Measurements from ENCODE around the gene MEX3C.

GRCh38 chr18:51171223-51171622, 26.3 kb downstream of the MEX3C start:
- TF ChIP-seq CTCF (conservative IDR thresholded peaks at IDR 0.05; ENCODE audit: low read length) (no peak), EZH2phosphoT487 (IDR thresholded peaks at IDR 0.05; ENCODE audit: borderline replicate concordance, low read depth, low read length) (no peak)
